ENCODE data around the gene ZFAND4. TPM values are rescaled to one million over a fixed set of nuclear protein-coding genes. Genes with fewer than 3 reads are reported as not detected.
A peak's percentile ranks its signal among the peaks of the same experiment; 100 is the strongest.
"Not testable (repeated sequence)": the region's sequence is repeated elsewhere in the genome, so short reads cannot be mapped to it uniquely, and the experiment has no call there.

ZFAND4 gene
- polyA plus RNA-seq (ENCODE audit: insufficient read length in 12 of 12) = 10 to 100 TPM in 4 of 12 donors, 1 to 10 TPM in 7, not detected in 1; 8.1 to 21.0 (median 9.5) TPM
- long read RNA-seq, donor 1 = 0 reads
- long read RNA-seq, donor 2 = 0 reads
- long read RNA-seq, donor 3 = 0 reads
- long read RNA-seq, donor 4 = 0 reads
- long read RNA-seq, donor 5 = 0 reads
- long read RNA-seq, donor 6 = 0 reads
- long read RNA-seq, donor 7 = 0 reads
- long read RNA-seq, donor 8 = 0 reads
- long read RNA-seq, donor 9 = 0 reads
- long read RNA-seq, donor 10 = 0 reads
- long read RNA-seq, donor 11 = 0 reads

DNA sequence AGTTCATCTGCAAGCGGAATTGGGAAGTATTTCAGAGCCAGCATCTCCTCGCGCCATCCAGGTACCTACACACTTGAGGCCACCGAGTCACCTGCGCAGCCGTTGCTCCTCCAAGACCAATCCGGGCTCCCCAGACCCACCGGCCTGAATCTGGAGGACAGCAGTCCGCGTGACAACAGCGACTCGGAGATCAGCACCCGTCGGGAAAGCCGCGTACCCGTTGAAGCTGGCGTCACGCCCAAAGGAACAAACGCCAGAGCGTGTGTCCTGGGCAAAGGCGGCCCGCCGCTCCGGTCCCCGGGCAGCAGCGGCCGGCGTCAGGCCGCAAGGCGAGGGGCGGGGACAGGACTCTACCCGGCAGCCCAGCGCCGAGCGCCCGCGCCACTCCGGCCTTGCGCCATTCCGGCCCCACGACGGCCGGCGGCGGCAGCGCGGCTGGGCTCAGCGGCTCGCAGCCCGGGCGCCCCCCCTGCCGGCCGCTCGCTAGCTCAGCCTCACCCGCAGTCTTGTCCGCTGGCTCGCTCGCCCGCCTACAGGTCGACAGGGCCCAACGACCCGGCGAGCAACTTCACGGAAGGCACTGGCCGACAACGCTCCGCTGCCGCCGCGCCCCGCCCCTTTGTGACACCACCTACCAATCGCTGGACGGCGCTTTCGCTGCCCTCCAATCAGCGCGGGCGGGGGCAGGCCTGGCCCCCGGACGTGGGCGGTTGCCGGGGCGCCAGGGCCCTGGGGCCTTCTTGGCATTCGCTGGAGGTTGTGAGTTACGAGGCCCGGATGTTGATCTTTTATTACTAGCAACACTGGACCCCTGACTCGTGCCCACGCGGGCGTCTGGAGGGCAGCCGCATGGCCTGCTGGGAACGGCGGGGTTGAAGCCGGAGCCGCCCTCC lies at the start of gene ZFAND4:
Gene ZFAND4 (minus strand): TSS at position 592 of the 893 bp plus-strand sequence. CDS start 9,047 bp downstream, outside the sequence.
- peak; percentile 92 for DNase-seq

DNA sequence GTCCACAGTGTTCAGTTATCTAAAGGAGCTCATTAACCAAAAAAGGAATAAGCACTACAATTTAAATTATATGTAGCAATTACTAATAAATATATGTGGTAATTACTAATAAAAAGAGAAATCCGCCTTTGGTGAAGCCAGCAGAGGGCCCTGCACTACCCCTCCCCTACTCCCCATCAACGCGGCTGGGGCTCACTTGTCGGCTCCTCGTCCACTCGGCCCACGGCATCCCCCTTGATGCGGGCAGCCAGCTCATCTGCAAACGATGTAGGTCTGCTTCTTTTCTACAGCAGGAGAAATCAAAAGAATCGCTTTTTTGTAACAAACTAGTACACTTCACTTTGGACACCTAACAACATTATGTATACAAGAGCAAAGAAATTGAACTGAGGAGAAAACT lies 48.9 kb upstream of the ZFAND4 start:
- DNase-seq = not testable (repeated sequence)

DNA sequence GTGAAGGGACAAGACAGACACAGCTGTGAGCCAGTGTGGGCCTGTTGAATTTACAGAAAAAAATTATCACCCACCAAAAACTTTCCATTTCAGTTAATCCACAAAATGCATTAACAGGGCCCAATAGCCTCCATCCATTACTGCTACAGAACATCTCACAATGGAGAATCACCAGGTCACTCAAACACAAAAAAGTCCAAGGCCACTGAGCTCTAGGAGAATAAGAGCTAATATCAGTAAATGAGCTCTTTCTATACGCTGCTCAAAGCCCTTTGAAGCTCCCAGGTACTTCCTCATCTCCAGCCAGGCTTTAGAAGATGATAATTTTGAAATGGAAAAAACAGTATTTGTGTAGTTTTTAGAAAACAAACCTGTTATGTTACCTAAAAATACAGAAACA lies 45.1 kb upstream of the ZFAND4 start:
- not testable (repeated sequence) for DNase-seq

DNA sequence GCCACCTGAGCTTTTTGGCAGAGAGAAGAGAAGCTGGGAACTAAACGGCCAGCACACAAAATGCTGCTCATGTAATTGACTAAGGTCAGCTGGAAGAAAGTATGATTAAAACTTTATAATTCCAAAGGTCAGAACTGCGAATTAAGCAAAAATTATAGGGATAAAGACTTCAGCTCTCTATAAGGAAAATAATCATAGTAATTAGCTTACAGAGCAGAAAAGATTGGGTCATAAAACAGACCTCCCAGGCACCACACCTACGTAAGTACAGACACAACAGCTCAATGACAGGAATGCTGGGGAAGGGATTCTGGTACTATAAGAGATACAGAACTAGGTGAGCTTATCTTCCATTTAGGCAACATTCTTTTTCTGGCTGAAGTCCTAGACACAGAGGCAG lies 44.5 kb upstream of the ZFAND4 start:
- not testable (repeated sequence) for DNase-seq

DNA sequence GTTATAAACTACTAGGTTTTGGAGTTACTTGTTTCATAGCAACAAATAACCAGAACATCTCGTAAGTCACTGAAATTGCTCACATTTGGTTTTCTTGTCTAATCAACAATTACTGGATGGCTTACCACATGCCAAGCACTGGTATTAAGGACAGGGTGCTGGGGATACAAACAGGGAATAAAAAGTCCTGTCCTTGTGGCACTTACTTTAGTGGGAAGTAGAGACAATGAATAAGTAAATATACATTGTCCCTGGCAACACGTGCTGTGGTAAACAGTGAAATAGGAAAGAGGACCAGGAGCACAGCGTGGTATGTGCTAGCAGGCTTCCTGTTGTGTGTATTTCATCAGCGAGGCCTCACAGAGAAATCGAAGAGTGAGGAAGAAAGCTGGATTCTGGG lies 38.7 kb upstream of the ZFAND4 start:
- DNase-seq = not testable (repeated sequence)

DNA sequence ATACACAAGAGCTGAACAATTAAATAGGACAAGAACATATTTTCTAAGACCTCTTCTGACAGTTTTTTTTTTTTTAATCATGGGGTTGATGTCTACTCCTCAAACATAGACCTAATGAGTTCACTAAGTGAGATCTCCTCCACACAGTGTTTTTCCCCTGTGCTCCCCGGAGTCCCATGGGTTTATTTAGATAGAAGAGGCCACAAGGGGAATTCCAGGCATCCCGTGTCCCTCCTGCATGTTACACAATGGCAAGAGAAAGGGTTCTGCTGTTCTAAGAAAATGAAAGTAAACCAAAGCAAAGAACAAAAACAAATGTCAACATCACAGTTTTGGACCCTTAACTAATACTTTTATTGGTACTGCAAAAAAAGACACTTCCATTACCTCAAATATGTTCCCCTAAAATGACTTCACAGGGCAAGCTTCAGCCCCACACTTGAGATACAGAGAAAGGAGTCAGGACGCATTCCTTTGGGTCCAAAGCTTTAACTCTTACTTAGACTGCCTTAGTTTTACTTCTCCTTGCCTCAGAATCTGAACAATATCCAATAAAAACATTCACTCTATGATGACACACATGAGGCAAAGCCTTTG lies 37.7 kb upstream of the ZFAND4 start:
- not testable (repeated sequence) for DNase-seq

GRCh38 chr10:45678467-45678866 lies 5.9 kb upstream of the ZFAND4 start:
- DNase-seq = not testable (repeated sequence)

DNA sequence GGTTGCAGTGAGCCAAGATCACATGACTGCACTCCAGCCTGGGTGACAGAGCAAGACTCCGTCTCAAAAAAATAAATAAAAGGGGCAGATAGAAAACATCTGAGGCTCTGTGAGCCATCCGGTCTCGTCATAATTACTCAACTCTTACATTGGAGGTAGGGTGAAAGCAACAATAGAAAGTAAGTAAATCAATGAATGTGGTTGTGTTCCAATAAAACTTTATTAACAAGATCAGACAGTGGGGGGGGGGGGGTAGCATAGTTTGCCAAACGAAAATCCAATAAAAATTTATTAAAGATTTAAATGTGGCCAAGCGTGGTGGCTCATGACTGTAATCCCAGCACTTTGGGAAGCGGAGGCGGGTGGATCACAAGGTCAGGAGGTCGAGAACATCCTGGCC lies 2.8 kb upstream of the ZFAND4 start:
- no peak for DNase-seq

DNA sequence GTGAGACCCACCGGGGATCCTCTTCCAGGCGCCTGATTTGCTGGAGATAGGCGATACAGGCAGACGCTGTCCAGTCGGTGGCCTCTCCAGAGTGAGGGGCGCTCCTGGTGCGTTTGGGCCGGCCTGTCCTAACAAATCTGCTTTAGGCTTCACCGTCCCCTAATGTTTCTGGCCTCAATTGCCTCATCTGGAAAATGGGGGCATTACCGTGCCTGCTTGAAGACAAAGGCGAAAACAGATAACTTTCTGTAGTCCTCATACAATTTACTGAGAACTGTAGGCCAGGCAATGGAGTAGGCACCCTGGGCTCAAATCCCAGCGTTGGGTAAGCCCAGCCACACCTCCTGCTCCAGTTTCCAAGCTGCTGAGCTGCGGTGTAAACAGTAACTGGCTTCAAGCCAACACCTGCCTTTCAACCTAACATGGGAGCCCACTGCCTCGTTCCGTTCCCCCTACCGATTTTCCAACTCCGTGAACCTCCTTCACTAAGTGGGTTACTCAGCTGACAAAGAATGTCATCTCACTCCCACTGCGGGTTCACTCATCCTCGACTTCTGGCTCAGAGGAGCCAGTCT lies 589 bp upstream of the ZFAND4 start:
- no peak for DNase-seq

GRCh38 chr10:45671300-45671699 lies 1.3 kb downstream of the ZFAND4 start:
- DNase-seq = not testable (repeated sequence)

DNA sequence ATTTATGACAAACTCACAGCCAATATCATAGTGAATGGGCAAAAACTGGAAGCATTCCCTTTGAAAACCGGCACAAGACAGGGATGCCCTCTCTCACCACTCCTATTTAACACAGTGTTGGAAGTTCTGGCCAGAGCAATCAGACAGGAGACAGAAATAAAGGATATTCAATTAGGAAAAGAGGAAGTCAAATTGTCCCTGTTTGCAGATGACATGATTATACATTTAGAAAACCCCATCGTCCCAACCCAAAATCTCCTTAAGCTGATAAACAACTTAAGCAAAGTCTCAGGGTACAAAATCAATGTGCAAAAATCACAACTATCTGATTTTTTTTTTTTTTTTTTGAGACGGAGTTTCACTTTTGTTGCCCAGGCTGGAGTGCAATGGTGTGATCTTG lies 2.7 kb downstream of the ZFAND4 start:
- not testable (repeated sequence) for DNase-seq

DNA sequence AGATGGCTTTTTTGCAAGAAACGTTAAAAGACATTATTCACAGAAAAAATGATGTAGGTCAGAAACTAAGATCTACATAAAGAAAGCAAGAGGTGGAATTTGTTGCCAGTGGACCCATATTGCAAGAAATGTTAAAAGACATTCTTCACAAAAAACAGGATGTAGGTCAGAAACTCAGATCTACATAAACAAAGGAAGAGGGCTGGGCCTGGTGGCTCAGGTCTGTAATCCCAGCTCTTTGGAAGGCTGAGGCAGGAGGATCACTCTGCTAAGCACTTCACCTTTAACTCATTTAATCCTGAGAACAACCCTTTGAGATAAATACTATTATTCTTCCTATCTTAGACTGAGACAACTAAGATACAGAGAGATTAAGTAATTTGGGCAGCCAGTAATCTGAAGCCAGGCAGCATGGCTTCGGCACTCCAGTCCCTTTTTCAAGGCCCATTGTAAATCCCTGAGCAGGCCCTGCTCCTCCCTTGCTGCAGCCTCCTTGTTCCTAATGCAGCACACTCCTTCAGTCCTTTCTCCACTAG lies 11.6 kb downstream of the ZFAND4 start:
- DNase-seq = no peak

DNA sequence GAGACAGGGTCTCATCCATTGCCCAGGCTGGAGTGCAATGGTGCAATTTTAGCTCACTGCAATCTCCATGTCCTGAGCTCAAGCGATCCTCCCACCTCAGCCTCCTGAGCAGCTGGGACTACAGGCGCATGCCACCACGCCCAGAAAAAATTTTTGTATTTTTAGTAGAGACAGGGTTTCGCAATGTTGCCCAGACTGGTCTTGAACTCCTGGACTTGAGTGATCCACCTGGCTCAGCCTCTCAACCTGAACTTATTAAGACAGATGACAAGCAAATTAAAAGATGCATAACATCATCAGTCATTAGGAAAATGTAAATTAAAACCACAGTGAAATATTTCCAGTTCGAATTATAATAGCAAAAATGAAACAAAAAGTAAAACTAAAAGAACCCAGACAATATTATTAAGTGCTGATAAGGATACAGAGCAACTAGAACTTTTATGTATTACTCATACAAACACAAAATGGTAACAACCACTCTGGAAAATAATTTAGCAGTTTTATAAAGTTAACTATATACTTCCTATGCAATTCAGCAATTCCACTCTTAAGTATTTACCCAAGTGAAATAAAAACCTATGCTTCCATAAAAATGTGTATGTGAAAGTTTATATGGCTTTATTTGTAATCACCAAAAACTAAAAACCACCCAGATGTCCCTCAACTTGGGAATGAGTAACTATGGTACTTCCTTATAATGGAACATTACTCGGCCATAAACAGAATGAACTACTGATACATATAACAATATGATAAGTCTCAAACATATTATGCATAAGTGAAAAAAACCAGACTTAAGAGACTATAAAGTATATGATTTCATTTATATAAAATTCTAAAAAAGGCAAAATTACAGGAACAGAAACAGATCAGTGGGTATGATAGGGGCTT lies 15.3 kb downstream of the ZFAND4 start:
- DNase-seq = no peak

- no peak for DNase-seq
These were observed 17.4 kb downstream of the ZFAND4 start for GRCh38 chr10:45655219-45655618.

DNA sequence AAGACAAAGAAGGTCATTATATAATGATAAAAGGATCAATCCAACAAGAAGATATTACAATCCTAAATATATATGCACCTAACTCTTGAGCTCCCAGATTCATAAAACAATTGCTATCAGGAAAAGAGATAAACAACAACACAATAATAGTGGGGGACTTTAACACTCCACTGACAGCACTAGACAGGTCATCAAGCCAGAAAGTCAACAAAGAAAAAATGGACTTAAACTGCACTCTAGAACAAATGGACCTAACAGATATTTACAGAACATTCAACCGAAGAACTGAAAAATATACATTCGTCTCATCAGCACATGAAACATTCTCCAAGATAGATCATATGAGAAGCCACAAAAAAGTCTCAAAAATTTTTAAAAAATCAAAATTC lies 17.8 kb downstream of the ZFAND4 start:
- not testable (repeated sequence) for DNase-seq

DNA sequence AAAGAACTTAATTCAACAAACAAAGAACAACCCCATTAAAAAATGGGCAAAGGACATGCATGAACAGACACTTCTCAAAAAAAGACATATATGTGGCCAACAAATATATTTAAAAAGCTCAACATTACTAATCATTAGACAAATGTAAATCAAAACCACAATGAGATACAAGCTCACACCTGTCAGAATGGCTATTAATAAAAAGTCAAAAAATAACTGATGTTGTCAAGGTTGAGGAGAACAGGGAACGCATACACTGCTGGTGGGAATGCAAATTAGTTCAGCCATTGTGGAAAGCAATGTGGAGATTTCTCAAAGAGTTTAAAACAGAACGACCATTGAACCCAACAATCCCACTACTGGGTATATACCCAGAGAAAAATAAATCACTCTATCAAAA lies 19.1 kb downstream of the ZFAND4 start:
- no peak for DNase-seq

DNA sequence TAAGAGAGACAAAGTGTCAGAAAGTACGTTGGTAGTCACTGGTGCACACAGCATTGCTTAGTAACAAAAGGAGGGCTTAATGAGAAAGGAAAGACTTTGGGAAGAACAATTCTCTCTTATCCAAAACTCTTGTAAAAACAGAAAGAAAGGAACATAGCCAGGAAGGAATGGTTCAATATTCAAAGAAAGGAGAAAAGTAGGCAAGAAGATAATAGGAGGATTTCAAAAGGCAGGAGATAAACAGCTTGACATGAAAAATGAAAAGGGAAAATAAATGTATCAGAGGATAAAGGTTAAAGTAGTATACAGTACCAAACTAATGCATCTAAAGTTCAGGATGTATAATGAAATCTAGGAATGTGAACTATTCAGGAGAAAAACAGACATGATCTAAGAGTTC lies 20.1 kb downstream of the ZFAND4 start:
- DNase-seq = no peak

DNA sequence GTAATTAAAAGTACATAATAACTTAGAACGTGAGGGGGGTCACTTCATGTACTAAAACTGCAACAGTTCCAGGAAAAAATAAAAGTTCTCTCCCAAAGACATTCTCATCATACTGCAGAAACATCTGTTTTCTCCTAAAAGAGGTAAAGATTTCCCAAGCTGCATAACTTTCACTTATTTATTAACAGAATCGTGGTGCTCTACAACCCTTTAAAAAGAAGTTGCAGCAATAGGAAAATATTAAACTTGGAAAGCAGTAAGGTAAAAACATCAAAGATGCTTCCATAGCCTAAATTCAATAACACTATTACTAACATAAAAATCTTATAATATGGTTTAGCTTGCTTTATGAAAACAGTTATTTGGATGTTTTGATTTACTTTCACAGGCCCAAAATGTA lies 23.3 kb downstream of the ZFAND4 start:
- no peak for DNase-seq

GRCh38 chr10:45647118-45647517 lies 25.5 kb downstream of the ZFAND4 start:
- no peak for DNase-seq

- DNase-seq = no peak
These were observed 26.1 kb downstream of the ZFAND4 start for GRCh38 chr10:45646384-45647050.

Data from muscle of arm (tissue), 14 donors.